C4-2B (cell line): ENCODE results near the gene PDXDC1.
"Not testable (repeated sequence)": the region's sequence is repeated elsewhere in the genome, so short reads cannot be mapped to it uniquely, and the experiment has no call there.

Experiments
- H3K27ac ChIP-seq: fragments of 450-650 bp; 2 replicates; pipeline ENCODE4 v1.5.1; 2017
- ZFX ChIP-seq: fragments of 450-650 bp; IDR thresholded peaks from 2 replicates; pipeline ENCODE4 v1.6.1; 2017

Gene PDXDC1

DNA sequence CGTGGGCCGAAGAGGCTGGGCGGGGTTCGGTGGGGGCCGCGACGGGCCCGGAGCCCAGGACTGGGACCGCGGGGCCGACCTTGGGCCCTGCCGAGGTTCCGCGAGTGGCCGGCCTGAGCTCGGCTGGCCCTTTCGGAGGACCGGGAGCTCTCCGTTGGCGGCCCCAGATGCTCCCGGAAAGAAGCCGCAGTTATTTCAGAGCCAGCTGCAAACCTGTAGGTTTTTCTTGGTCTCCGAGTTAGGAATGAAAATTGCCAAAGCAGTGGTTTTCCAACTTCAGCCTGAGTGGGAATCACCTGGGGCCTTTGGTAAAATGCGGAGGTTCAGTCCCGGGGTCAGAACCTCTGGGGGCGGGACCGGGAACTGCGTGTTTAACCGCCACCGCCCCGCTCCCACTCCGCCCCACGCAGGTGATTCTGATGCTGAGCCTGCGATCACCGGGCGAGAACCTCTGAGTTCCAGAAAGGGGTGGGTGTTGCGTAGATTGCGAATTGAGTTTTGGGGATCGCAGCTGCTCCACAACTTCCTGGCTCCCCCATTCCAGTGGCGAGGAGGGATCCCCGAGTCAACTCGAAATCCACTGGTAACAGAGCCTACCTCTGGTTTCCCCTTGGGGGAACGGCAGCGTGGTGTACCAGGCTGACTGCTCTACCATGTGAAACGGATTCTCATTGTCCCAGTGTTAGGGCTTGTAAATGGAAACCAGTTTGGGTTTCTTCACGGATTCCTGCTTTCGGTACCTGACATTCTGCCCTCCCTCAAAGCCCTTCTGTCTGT, 780 bp downstream of the PDXDC1 start:
- TF ChIP-seq ZFX, result peak; percentile 78; the same call in 1 of the 2 replicates
- H3K27ac ChIP-seq, result peak overlapping the region; percentile 92

GRCh38 chr16:14976971-14977736, 2.3 kb downstream of the PDXDC1 start:
- H3K27ac ChIP-seq, result not testable (repeated sequence)

DNA sequence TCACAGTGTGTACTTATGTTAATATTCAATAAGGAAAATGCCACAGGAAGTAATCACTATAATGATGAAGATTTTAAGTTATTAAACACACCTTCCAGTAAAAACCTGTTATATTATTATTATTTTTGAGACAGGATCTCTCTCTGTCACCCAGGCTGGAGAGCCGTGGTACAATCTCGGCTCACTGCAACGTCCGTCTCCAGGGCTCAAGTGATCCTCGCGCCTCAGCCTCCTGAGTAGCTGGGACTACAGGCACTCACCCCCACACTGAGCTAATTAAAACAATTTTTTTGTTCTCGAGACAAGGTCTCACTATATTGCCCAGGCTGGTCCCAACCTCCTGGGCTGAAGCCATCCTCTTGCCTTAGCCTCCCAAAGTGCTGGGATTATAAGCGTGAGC, 3.5 kb downstream of the PDXDC1 start:
- not testable (repeated sequence) for H3K27ac ChIP-seq

- H3K27ac ChIP-seq, result not testable (repeated sequence)
Measured at GRCh38 chr16:14978908-14979307, 4.1 kb downstream of the PDXDC1 start.

DNA sequence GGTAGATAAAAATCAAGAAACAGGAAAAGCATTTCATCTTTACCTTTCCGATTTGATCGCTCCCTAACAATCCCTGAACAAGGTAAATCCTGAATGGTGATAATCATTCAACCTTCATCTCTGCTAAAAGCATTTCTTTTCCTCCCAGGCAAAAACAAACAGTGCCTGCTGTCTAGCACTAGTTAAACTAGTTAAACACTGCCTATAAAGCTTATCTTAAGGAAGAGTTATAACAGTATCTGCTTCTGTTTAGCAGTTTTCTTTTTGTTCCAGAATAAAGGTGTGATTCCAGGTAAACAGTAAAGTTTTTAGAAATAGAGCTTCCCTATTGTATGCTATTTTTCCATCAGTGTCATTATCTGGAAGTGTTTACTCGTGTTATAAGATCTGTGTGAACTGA, 6.4 kb downstream of the PDXDC1 start:
- not testable (repeated sequence) for H3K27ac ChIP-seq

GRCh38 chr16:14982521-14982920, 7.7 kb downstream of the PDXDC1 start:
- peak overlapping the region; percentile 58 for H3K27ac ChIP-seq

- H3K27ac ChIP-seq, result not testable (repeated sequence)
Measured at GRCh38 chr16:14988092-14988491, 13.3 kb downstream of the PDXDC1 start.

GRCh38 chr16:14988661-14989191, 13.9 kb downstream of the PDXDC1 start:
- H3K27ac ChIP-seq, result not testable (repeated sequence)

DNA sequence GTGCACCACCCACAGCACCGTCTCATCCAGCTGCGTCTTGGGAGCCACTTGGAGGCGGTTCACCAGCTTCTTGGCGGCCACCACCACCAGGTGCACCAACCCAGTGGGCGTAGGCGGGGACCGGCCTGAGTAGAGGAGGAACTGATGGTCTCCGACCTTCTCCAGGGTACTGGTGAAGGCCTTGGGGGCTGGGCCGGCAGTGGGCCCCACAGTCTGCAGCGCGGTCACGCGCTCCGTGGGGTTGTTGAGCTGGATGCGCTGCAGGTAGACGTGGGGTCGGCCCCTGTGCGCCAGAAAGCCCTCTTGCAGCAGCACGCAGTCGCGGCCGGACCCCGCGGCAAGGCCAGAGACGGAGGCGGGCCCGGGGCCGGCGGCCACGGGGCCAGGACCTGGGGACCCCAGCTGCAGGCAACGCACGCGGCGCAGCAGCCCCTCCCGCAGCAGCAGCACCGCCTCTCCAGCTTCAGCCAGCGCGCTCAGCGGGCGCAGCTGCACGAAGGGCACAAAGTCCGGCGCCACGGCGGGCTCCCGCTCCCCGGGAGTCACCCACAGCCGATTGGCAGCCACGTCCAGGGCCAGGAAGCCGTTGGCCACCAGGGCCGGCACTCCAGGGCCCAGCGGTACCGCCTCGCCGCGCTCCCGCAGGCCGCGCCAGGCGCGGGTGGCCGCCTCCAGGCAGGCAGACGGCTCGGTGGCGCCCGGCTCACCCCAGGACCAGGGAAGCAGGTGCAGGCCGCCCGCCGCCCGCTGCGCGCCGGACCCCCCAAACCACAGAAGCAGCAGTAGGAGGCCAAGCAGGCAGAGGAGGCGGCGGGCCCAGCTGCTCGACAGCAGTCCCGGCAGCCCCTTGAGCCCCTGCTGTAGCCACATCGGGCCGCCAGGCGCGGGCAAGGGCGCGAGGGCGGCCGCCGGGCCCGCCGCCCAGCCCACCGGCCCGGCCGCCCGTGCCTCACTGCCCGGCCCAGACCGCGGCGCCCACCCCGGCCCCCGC, 14.8 kb downstream of the PDXDC1 start:
- H3K27ac ChIP-seq, result not testable (repeated sequence)

DNA sequence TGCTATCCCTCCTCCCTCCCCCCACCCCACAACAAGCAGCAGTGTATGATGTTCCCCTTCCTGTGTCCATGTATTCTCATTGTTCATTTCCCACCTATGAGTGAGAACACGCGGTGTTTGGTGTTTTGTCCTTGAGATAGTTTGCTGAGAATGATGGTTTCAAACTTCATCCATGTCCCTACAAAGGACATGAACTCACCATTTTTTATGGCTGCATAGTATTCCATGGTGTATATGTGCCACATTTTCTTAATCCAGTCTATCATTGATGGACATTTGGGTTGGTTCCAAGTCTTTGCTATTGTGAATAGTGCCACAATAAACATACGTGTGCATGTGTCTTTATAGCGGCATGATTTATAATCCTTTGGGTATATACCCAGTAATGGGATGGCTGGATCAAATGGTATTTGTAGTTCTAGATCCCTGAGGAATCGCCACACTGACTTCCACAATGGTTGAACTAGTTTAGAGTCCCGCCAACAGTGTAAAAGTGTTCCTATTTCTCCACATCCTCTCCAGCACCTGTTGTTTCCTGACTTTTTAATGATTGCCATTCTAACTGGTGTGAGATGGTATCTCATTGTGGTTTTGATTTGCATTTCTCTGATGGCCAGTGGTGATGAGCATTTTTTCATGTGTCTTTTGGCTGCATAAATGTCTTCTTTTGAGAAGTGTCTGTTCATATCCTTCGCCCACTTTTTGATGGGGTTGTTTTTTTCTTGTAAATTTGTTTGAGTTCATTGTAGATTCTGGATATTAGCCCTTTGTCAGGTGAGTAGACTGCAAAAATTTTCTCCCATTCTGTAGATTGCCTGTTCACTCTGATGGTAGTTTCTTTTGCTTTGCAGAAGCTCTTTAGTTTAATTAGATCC, 18.7 kb downstream of the PDXDC1 start:
- not testable (repeated sequence) for H3K27ac ChIP-seq

GRCh38 chr16:14996702-14997101, 21.9 kb downstream of the PDXDC1 start:
- not testable (repeated sequence) for H3K27ac ChIP-seq

DNA sequence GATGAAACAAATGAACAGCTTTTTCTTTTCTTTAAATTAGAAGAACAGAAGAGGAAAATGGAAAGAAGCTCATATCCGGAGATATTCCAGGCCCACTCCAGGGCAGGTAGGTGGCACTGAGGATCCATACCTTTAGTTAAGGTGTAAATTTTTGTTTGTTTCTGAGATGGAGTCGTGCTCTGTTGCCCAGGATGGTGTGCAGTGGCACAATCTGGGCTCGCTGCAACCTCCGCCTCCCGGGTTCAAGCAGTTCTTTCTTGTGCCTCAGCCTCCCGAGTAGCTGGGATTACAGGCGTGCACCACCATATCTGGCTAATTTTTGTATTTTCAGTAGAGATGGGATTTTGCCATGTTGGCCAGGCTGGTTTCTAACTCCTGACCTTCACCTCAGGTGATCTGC, 23.5 kb downstream of the PDXDC1 start:
- not testable (repeated sequence) for H3K27ac ChIP-seq

- H3K27ac ChIP-seq, result peak overlapping the region; percentile 49; the same call in 1 of the 2 replicates
Measured at GRCh38 chr16:14999845-15000244, 25.0 kb downstream of the PDXDC1 start.

- not testable (repeated sequence) for H3K27ac ChIP-seq
Measured at GRCh38 chr16:15002448-15002847, 27.6 kb downstream of the PDXDC1 start.

DNA sequence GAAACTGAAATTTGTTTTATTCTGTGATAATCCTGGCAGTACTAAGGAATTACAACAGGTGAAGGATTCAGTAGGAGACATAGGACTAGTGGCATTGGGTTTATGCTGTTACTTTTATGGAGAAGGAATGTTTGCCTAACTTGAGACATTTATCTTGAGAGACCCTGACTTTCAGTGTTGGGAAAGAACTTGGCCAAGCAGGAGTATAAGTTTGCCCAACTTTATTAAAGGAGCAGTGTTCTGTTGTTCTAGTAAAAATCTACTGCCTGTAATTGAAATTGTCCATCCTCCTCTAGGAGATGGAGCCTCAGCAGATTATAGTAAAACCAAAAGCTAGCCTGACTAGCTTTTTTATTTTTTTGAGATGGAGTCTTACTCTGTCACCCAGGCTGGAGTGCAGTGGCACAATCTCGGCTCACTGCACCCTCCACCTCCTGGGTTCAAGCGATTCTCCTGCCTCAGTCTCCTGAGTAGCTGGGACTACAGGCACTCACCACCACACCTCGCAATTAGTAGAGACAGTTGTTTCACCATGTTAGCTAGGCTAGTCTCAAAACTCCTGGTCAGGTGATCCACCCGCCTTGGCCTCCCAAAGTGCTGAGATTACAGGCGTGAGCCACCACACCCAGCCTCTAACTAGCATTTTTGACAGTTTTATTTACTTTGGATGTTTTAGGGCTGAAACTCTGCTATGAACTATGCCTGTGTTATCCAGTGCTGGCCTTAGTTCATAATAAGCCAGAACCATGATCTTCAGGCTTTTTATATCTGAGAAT, 30.7 kb downstream of the PDXDC1 start:
- H3K27ac ChIP-seq, result not testable (repeated sequence)

- H3K27ac ChIP-seq, result not testable (repeated sequence)
Measured at GRCh38 chr16:15008647-15009046, 33.8 kb downstream of the PDXDC1 start.

GRCh38 chr16:15012941-15013340, 38.1 kb downstream of the PDXDC1 start:
- H3K27ac ChIP-seq, result not testable (repeated sequence)

GRCh38 chr16:15015671-15016070, 40.8 kb downstream of the PDXDC1 start:
- not testable (repeated sequence) for H3K27ac ChIP-seq

GRCh38 chr16:15016354-15016753, 41.5 kb downstream of the PDXDC1 start:
- H3K27ac ChIP-seq, result not testable (repeated sequence)
